Neural crest cell (in vitro differentiated cells): ENCODE results near the gene TIGD1. TPM values are rescaled to one million over a fixed set of nuclear protein-coding genes. Genes with fewer than 3 reads are reported as not detected.
A peak's percentile ranks its signal among the peaks of the same experiment; 100 is the strongest.

ENCODE experiments used
- DNase-seq: peaks from one replicate; pipeline ENCODE4 v3.0.0; 2021; ENCODE audit warnings: low read depth, mixed read lengths, low spot score
- H3K27ac Mint-ChIP-seq: one replicate; pipeline ENCODE4 v1.8.0; 2021; ENCODE audit warnings: mild to moderate bottlenecking, mixed read lengths; ENCODE audit not compliant: unreplicated experiment
- H3K27me3 Mint-ChIP-seq: 2 replicates; pipeline ENCODE4 v1.8.0; 2021; ENCODE audit warnings: low read depth, mild to moderate bottlenecking, mixed read lengths
- H3K36me3 Mint-ChIP-seq: 2 replicates; pipeline ENCODE4 v1.8.0; 2021; ENCODE audit warnings: low read depth, mild to moderate bottlenecking, mixed read lengths
- H3K4me1 Mint-ChIP-seq: 2 replicates; pipeline ENCODE4 v1.8.0; 2021; ENCODE audit warnings: mixed read lengths
- H3K4me3 Mint-ChIP-seq: one replicate; pipeline ENCODE4 v1.8.0; 2021; ENCODE audit warnings: mild to moderate bottlenecking, mixed read lengths
- H3K9me3 Mint-ChIP-seq: 2 replicates; pipeline ENCODE4 v1.8.0; 2021; ENCODE audit warnings: mixed read lengths
- CTCF ChIP-seq: fragments of 200-600 bp; sonication (generic); conservative IDR thresholded peaks from 2 replicates; pipeline ENCODE4 v1.5.0; 2021; ENCODE audit warnings: antibody characterized with exemption, mild to moderate bottlenecking
- total RNA-seq: library from RNA; stranded (reverse); gene quantifications from 2 replicates; pipeline ENCODE4 v1.2.1, GENCODE V29; 2021

The TIGD1 gene
- total RNA-seq, 1 donor from 2014 or later, result 11.8 TPM

- DNase-seq, result no peak
- H3K9me3 Mint-ChIP-seq, result no peaks in the 10 kb centered on the region
- peaks cover 19% of the 10 kb centered on the region for H3K36me3 Mint-ChIP-seq
- H3K4me1 Mint-ChIP-seq, result peaks cover 15% of the 10 kb centered on the region
- no peak overlapping the region for H3K4me3 Mint-ChIP-seq
- no peak for TF ChIP-seq CTCF
- H3K27ac Mint-ChIP-seq, result no peak overlapping the region
- no peaks in the 10 kb centered on the region for H3K27me3 Mint-ChIP-seq
Observed at GRCh38 chr2:232581725-232582124, 31.4 kb upstream of the TIGD1 start.

- TF ChIP-seq CTCF, result no peak
- H3K27ac Mint-ChIP-seq, result no peak overlapping the region
- no peaks in the 10 kb centered on the region for H3K9me3 Mint-ChIP-seq
- no peaks in the 10 kb centered on the region for H3K27me3 Mint-ChIP-seq
- peaks cover 15% of the 10 kb centered on the region for H3K4me1 Mint-ChIP-seq
- H3K4me3 Mint-ChIP-seq, result no peak overlapping the region
- no peak for DNase-seq
- H3K36me3 Mint-ChIP-seq, result peaks cover 20% of the 10 kb centered on the region
Observed at GRCh38 chr2:232580648-232580981, 30.3 kb upstream of the TIGD1 start.

- Mint-ChIP-seq H3K4me1 (peaks cover 27% of the 10 kb centered on the region), H3K4me3 (no peak overlapping the region), H3K27me3 (no peaks in the 10 kb centered on the region), H3K36me3 (peaks cover 15% of the 10 kb centered on the region), H3K9me3 (no peaks in the 10 kb centered on the region), H3K27ac (no peak overlapping the region)
- TF ChIP-seq CTCF, result no peak
- DNase-seq, result no peak
Observed at GRCh38 chr2:232578626-232579025, 28.3 kb upstream of the TIGD1 start.

- peak overlapping the region; percentile 96 for H3K27ac Mint-ChIP-seq
- DNase-seq, result no peak
- H3K36me3 Mint-ChIP-seq, result peaks cover 9% of the 10 kb centered on the region
- peaks cover 30% of the 10 kb centered on the region for H3K4me1 Mint-ChIP-seq
- no peak for TF ChIP-seq CTCF
- H3K27me3 Mint-ChIP-seq, result no peaks in the 10 kb centered on the region
- no peak overlapping the region for H3K4me3 Mint-ChIP-seq
- no peaks in the 10 kb centered on the region for H3K9me3 Mint-ChIP-seq
Observed at GRCh38 chr2:232577841-232578240, 27.5 kb upstream of the TIGD1 start.

- no peak for DNase-seq
- Mint-ChIP-seq H3K4me1 (peaks cover 31% of the 10 kb centered on the region), H3K27me3 (no peaks in the 10 kb centered on the region), H3K9me3 (no peaks in the 10 kb centered on the region), H3K4me3 (no peak overlapping the region), H3K27ac (no peak overlapping the region), H3K36me3 (peaks cover 9% of the 10 kb centered on the region)
- TF ChIP-seq CTCF, result no peak
Observed at GRCh38 chr2:232576995-232577394, 26.6 kb upstream of the TIGD1 start.

- H3K27me3 Mint-ChIP-seq, result no peaks in the 10 kb centered on the region
- no peak overlapping the region for H3K27ac Mint-ChIP-seq
- no peaks in the 10 kb centered on the region for H3K9me3 Mint-ChIP-seq
- H3K4me3 Mint-ChIP-seq, result no peak overlapping the region
- peaks cover 37% of the 10 kb centered on the region for H3K4me1 Mint-ChIP-seq
- DNase-seq, result no peak
- no peak for TF ChIP-seq CTCF
- peaks cover 9% of the 10 kb centered on the region for H3K36me3 Mint-ChIP-seq
Observed at GRCh38 chr2:232575404-232575746, 25.0 kb upstream of the TIGD1 start.
